Kasumi-1 (cell line): ENCODE measurements around the gene MARCHF3.
"Not testable (repeated sequence)": the region's sequence is repeated elsewhere in the genome, so short reads cannot be mapped to it uniquely, and the experiment has no call there.

Experiments used
- DNase-seq, 2 experiments: peaks; one replicate each; lab custom pipeline; 2025; lab: John Stamatoyannopoulos, UW

Gene MARCHF3

DNA sequence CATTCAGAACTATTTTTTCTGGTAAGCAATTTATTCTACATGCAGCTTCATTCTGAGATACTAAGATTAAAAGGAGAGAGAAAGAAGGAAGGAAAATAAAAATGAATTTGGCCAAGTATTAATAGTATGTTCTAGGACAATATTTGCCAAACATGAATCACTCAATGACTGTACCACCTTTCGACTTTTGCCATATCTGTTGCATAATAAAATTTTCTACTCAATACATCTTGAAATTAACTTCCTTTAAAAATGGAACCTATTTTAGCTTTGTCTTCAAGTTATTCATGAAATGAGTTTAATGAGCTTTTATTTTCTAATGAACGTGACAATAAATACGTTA lies 111.8 kb downstream of the MARCHF3 start:
- DNase-seq, result no peak

DNA sequence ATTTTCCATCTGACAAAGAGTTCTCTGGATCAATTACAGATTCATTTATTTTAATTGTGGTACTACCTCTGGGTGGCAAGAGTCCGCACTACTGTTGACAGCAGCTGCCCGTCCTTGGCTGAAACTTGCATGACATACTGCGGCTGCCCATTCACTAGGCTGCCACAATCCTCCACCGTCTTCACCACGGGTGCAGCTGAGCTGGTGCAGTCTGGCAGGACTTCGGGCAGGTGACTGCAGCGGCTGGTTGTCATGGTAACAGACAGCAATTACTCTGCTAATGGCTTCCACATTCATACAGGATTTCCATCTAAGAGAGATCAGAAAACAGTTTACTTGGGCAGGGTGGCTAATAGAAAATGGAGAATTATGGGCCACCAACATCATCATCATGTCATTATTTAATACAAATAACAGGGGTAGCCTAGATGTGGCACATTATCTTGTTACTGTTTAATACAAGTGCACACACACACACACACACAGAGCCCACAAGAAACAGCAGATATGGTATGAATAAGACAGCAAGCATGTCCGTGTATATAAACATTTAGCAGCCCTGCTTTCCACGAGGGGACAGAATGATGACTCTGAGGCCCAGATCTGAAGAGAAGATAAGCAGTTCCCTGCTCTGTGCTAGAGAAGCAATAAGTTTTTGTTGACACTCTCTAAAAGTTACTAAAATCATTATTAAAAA lies 112.3 kb downstream of the MARCHF3 start:
- DNase-seq, result no peak

DNA sequence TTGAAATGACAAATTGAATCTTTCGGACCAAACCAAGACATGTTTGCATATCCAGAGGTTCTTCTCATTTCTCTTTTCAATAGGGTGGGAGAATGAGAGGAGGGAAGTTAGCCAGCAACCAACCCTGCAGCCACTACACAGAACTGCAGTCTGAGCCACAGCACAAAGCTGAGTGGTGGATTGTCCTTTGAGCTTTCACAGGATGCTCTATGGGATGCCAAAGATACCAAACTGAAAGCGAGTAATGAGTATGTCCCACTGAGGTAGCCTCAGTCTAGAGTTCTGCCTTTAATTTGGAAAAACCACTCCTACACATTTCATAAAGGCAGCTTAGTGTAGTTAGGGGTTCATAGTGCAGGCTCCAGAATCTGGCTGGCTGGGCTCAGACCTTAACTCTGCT lies 114.9 kb downstream of the MARCHF3 start:
- DNase-seq, result no peak

DNA sequence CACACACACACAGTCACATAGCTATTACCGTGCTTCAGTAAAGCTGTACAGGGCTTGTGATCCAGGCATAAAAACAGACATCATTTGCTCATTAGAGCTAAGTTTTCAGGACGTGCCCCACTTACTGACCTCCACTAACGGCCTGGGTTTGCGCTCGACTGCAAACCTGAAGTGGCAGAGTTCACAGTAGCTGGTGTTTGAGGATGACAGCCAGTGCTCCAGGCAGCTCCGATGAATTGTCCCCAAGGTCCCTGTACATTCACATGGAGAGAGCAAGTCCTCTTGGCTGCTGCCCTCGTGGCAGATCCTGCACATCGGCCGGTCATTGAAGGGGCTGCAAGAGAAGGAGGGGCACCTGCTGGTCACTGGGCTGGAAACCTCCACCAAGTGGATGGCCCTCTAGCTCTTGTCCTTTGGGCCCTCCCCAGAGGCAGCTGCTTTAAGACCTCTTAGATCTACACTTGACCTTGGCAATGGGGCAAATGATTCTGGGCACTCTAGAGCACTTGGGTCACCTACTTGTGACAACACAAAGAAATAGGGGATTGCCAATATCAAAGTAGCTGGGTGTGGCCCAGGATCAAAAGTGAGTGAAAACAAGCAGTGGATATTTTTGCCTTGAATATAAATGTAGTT lies 115.4 kb downstream of the MARCHF3 start:
- DNase-seq, result no peak

DNA sequence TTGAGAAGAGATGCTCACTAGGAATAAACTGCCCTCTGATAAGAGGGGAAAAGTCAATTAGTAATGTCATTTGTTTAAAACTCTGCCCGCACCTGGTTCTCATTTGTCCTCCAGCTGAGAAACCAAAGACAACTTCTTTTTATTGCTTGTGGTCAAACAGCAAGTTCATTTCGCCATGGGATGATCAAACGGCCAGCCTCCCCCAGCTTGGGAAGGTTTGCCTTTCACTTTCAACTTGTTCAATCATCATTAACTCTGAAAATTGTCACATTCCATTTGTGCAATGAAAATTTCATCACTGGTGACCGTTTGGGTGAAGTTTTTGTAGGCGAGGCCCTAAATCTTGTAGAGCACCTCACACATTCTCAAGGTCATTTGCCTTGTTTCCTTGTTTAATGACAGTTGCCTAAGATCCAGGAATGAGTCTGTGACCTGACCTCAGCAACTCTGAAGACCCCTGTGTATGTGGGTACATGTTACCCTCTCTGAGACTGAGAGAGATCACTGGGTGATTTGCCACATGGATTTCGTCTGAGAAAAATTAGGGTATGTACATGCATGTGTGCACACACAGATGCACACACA lies 117.7 kb downstream of the MARCHF3 start:
- DNase-seq, result no peak

DNA sequence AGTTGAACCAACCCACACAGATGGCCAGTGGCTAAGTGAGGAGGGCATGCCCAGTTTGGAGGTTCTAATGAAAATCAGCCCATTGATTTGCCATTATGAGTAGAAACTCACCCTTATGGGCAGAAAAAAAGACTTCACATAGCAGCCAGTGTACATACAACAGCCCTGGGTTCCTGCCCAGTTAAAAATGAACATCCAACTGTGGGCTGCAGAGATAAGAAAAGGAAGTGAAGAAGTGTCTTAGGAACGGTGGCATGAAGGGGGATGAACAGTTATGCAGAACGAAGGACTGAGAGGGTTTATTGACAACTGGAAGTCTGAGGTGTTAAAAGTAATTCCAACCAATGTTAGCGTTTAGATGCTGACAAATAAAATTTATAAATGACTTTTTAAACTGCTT lies 118.4 kb downstream of the MARCHF3 start:
- DNase-seq, result peak in 1 of 2 experiments; percentile 25

DNA sequence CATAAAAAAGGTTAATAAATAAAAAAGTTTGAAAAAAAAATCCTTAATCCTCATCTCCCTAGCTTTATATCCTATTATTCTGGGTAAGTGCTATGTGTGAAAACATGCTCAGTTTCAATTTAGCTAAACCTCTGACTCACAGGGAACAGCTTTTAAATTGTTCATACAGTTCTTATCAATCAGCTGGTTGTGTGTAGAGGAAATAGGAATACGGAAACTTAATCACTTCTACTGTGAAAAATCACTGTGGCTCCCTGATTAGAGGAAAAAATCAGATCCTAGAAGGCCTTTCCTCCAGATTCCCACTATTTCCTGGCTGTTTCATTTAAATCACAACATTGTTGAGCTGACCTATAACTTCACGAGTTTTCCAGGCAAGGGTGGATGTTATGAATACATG lies 120.5 kb downstream of the MARCHF3 start:
- no peak for DNase-seq

DNA sequence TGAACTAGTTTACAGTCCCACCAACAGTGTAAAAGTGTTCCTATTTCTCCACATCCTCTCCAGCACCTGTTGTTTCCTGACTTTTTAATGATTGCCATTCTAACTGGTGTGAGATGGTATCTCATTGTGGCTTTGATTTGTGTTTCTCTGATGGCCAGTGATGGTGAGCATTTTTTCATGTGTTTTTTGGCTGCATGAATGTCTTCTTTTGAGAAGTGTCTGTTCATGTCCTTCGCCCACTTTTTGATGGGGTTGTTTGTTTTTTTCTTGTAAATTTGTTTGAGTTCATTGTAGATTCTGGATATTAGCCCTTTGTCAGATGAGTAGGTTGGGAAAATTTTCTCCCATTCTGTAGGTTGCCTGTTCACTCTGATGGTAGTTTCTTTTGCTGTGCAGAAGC lies 126.0 kb downstream of the MARCHF3 start:
- DNase-seq, result not testable (repeated sequence)

DNA sequence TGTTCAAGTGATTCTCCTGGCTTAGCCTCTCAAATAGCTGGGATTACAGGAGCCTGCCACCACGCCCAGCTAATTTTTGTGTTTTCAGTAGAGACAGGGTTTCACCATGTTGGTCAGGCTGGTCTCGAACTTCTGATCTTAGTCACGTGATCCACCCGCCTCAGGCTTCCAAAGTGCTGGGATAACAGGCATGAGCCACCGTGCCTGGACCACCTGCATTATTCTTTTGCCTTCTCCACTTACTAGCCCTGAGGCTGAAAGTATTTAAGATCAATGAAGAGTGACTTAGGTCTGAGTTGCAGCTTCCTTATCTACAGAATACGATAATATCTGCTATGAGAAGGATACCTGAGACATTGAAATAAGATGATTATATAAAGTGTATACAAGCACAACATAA lies 129.6 kb downstream of the MARCHF3 start:
- no peak for DNase-seq

DNA sequence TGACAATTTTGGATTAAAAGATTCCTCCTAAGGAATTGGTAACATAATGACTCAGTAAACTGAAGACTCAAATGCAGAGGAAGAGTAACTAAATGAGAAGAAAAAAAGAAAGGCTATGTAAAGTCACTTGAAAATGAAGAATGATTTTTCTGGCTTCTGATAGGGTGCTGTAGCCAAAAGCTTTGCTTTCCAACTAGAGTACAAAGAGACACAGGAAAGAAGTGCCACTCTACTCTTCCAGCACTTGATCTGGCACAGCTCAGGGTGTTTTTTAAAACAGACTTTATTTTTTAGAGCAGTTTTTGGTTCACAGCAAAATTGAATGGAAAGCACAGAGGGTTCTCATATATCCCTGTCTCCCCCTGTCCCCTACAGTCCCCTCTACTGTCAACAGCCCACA lies 130.9 kb downstream of the MARCHF3 start:
- no peak for DNase-seq

DNA sequence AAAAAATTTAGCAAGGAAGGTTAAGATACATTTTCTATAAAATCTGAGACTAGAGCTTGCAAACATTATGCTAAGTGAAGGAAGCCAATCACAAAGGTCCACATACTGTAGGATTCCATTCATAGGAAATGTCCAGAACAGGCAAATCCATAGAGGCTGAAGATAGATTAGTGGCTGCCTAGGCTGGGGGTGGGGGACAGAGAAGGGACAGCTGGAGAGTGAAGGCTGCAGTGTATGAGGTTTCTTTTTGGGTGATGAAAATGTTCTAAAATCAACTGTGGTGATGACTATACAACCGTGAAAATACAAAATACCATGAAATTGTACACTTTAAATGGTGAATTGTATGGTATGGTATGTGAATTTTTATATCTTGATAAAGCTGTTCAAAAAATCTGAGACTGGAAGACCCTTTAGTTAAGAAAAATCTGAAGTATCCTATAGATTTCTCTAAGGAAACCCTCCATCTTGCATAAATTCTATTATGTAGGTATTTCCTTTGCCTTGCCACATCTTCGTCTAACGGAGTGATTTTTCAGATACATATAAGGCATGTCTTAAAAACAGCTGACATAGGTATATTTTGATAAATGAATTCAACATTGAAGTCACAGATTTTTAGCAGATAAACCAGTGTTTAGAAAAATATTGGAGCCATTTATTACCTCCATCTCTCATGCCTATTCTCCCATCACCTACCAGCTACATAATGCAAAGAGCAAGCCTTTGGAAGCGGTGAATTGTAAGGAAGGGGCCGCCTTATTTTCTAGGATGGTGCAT lies 132.3 kb downstream of the MARCHF3 start:
- no peak for DNase-seq

DNA sequence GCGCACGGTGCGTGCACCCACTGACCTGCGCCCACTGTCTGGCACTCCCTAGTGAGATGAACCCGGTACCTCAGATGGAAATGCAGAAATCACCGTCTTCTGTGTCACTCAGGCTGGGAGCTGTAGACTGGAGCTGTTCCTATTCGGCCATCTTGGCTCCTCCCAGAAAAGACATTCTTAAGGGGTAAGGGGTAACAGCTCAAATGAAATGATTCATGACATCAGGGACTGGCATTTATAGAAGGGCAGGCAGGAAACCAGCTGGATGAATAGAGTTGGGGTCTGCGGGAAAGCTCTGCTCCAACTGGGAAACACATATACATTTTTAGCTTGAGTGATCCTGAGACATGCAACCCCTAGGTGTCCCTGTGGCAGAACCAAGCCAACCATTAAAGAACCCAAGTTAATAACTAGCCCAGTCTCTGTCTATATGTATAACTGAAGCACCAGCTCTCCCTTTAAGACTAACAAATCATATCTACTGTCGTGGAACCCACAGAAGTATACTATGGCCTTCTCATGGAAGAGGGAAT lies 134.1 kb downstream of the MARCHF3 start:
- DNase-seq, result no peak

DNA sequence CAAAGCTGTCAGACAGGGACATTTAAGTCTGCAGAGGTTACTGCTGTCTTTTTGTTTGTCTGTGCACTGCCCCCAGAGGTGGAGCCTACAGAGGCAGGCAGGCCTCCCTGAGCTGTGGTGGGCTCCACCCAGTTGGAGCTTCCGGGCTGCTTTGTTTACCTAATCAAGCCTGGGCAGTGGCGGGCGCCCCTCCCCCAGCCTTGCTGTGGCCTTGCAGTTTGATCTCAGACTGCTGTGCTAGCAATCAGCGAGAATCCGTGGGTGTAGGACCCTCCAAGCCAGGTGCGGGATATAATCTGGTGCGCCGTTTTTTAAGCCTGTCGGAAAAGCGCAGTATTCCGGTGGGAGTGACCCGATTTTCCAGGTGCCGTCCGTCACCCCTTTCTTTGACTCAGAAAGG lies 134.6 kb downstream of the MARCHF3 start:
- not testable (repeated sequence) for DNase-seq

DNA sequence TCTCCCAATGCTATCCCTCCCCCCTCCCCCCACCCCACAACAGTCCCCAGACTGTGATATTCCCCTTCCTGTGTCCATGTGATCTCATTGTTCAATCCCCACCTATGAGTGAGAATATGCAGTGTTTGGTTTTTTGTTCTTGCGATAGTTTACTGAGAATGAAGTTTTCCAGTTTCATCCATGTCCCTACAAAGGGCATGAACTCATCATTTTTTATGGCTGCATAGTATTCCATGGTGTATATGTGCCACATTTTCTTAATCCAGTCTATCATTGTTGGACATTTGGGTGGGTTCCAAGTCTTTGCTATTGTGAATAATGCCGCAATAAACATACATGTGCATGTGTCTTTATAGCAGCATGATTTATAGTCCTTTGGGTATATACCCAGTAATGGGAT lies 139.9 kb downstream of the MARCHF3 start:
- DNase-seq, result not testable (repeated sequence)

DNA sequence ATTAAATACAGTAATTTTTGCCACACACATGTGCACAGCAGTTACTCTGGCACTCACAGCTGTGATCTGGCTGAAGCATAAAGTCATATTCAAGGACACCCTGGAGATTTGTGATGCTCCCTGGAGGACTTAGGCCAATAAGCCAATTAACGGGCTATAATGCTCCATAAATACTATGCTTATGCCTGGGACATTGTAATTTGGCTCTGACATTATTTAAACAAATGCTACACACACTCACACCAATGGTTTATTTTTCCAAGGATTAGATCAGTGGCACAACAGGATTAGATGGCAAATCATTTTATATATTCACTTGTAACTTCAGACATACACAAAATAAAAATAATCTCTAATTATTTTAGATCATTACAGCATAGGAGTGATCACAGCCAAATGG lies 142.2 kb downstream of the MARCHF3 start:
- no peak for DNase-seq

DNA sequence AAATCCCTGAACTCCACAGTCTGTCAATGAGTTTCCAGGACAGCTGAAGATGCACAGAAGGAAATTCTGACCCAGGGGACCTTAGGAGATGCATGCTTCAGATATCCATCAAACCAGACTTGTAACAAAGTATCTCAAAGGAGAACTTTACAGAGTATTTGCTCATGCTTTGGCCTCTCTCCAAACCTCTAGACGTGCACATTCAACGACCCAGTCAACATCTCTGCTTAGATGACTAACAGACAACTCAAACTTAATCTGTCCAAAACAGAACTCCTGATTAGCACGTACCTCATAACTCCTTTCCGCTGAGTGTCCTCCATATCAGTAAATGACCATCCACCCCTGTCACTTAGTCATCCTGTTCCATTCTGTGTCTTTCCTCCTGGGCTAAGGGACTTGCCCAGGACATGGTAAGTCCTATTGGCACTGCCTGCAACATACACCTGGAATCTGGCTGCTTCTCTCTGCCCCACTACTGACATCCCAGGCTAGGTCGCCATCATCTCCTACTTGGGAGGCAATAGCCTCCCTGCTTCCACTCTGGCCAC lies 146.0 kb downstream of the MARCHF3 start:
- DNase-seq, result no peak

DNA sequence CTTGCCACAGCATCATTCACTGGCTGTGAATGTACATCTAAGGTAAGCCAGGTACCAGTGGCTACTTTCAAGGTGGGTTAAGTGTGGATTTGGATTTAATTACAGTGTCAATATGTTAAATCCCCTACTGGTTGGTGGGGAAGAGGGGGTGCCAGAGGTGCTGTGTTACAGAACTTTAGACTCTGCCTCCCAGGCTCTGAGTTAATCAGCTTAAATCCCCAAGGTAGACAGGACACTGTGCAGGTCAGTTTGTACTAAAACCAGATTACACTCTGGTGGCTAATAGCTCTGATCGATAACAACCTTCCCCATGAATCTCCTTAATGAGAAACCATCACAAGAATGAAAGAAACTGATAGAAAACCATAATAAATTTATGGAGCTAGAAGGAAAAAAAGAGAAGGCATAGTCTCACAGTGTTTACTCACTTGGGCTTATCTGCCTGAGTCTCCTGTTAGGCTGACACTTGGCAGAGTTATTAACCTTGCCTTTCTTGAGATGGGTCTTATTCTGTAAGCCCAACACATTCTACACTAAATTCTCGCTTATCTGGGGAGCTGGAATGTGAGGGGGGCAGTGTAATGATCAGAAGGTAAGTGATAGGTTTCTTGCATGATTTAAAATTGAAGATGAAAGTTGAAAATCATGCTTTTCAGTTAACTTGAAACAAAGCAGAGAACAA lies 146.7 kb downstream of the MARCHF3 start:
- no peak for DNase-seq

DNA sequence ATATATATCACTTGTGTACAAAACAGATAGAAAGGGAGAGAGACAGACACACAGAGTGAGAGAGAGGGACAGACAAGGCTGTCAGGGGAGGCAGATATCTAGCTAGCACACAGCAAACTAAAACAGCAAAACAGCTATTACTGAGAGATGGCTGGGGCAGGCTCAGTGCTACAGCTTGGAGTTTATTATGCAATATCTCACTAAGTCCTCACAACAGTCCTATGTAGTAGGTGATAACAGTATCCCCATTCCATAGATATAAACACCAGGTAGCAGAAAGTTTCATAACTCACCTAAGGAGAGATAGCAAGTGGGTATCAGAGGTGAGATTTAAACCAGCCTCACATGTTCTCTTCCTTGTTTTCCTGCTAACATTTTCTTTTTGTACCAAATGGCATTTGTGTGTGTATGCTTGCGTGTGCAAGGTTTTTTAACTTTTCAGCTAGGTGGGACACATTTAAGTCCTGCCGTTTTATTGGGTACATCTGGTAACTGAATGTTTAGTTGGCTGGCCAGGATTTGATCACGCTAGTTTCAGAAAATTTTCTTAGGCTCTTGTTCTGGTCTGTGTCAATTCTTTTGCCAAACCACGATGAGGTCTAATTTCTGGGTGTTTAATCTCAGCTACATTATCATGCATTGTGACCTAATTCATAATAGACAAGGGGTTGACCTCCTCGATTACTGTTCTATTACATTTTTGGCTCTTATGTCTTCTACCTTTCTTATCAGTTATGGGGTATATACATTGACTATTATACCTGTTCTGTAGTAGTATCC lies 148.3 kb downstream of the MARCHF3 start:
- no peak for DNase-seq

DNA sequence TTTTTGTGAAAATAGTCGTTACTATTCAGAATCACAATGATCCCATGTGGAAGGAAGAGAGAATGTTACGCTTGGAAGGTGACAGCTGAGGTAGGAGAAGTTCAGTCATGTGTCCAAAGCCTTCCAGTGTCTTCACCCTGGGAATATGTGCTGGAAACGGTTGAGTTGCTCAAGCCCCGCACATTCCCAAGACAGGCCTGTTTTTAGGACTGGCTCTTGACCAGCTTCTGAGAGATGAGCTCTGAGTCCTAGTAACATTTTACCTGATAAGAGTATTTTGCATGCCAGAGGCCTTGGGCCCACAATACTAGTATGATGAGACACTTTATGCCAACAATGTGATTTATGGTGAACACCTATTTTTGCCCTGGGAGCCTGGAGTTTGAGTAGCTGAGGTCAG lies 151.7 kb downstream of the MARCHF3 start:
- no peak for DNase-seq

DNA sequence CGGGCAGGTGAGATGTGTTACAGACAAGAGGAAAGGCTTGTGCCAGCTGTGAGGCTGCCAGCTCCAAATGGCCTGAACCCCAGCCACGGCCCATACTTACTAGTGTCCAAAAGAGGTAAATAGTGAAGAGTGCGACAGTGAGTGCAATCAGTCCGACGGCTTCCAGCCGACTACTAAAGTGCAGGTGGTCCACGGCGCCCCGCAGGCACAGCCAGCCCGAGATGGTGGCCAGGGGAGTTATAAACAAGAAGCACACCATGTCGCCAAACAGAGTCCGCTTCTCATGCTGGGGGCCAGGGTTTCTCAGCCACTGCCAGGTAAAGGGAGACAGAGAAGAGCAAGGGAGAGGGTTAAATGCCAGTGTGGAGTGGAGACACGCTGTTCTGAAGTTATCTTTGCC lies 152.3 kb downstream of the MARCHF3 start:
- no peak for DNase-seq

DNA sequence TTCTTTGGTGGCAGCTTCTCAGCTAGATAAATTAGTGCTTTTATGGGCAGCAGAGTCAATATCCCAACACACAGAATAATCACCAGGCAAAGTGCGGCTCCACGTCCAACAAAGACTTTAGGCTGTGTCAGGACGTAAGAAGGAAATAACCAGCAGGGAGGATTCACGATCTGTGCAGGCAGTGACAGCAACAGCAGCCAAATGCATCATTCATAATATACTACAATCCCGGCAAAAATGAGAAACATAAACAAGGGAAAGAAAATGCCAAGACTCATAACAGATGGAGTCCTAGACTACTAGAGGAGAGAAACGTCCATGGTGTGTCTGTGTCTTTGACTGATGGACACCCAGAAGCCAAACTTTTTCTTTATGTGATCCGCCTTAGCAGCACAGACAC lies 152.8 kb downstream of the MARCHF3 start:
- no peak for DNase-seq
